Liver (tissue), 2 donors: Measurements from ENCODE around the gene PPP1R12C.

Source experiments
- HNF4A ChIP-seq, 2 donors: conservative IDR thresholded peaks; 2 replicates each; pipeline ENCODE4 v1.6.1; 2016; ENCODE audit warnings: antibody characterized with exemption in 2 of 2, mild to moderate bottlenecking in 2 of 2
- TF ChIP-seq, protein P1 (sequence below): IDR thresholded peaks from 2 replicates; pipeline ENCODE4 v1.6.1; 2016; ENCODE audit warnings: antibody characterized with exemption, mild to moderate bottlenecking
- donor health status: healthy.

DNA sequence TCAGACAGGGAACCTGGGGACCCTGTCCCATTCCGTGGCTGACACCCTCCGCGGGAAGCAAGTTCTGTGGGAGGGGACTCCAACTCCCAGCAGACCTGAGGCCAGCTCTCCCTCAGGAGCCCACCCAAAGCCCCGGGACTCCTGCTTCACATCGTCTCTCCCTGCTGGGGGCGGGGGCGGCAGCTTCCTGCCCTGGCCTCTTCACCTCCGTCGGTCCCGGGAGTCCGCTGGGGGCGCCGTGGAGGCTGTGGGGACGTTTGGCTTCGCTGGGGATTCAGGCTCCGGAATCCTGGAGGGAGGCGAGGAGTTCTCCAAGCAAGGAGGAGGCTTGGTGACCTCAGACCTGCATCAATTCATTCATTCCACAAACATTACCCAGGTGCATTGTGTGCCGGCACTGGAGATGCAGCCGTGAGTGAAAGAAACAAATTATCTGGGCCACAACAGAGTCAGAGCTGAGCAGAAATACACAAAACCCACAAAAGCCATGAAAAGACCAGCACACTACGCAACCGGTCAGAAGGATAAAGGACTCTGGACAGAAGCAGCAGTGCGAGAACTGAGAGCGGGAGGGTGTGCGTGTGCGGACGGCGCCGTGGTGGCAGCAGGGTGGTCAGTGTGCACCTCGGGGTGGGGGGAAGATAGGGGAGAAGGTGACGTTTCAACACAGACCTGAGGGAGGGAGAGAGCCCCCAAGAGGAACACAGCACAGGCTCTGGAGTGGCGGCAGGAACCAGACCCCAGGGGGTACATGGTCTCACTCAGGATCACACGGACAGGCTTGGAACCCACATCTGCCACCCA lies 22.8 kb downstream of the PPP1R12C start:
- TF ChIP-seq, protein P1, sequence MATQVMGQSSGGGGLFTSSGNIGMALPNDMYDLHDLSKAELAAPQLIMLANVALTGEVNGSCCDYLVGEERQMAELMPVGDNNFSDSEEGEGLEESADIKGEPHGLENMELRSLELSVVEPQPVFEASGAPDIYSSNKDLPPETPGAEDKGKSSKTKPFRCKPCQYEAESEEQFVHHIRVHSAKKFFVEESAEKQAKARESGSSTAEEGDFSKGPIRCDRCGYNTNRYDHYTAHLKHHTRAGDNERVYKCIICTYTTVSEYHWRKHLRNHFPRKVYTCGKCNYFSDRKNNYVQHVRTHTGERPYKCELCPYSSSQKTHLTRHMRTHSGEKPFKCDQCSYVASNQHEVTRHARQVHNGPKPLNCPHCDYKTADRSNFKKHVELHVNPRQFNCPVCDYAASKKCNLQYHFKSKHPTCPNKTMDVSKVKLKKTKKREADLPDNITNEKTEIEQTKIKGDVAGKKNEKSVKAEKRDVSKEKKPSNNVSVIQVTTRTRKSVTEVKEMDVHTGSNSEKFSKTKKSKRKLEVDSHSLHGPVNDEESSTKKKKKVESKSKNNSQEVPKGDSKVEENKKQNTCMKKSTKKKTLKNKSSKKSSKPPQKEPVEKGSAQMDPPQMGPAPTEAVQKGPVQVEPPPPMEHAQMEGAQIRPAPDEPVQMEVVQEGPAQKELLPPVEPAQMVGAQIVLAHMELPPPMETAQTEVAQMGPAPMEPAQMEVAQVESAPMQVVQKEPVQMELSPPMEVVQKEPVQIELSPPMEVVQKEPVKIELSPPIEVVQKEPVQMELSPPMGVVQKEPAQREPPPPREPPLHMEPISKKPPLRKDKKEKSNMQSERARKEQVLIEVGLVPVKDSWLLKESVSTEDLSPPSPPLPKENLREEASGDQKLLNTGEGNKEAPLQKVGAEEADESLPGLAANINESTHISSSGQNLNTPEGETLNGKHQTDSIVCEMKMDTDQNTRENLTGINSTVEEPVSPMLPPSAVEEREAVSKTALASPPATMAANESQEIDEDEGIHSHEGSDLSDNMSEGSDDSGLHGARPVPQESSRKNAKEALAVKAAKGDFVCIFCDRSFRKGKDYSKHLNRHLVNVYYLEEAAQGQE: no peak
- TF ChIP-seq HNF4A (conservative IDR thresholded peaks at IDR 0.05): no peak
